Skeletal muscle tissue (tissue), 4 donors: Measurements from ENCODE around the gene CD2. TPM values are rescaled to one million over a fixed set of nuclear protein-coding genes. Genes with fewer than 3 reads are reported as not detected.

ENCODE experiments used
- H3K27ac ChIP-seq: one replicate; pipeline ENCODE4 v1.7.0; 2013; ENCODE audit warnings: mild to moderate bottlenecking, low read depth, low read length, inconsistent platforms
- H3K27me3 ChIP-seq, 3 donors: one replicate each; pipeline ENCODE4 v1.7.0; 2013; ENCODE audit warnings: low read length in 3 of 3; ENCODE audit not compliant: control insufficient read depth in 3 of 3, insufficient read depth in 3 of 3
- H3K36me3 ChIP-seq, 3 donors: one replicate each; pipeline ENCODE4 v1.7.0; 2013; ENCODE audit warnings: low read length in 3 of 3; ENCODE audit not compliant: control insufficient read depth in 3 of 3, insufficient read depth in 3 of 3
- H3K4me1 ChIP-seq, 3 donors: one replicate each; pipeline ENCODE4 v1.7.0; 2013; ENCODE audit warnings: low read length in 3 of 3, mild to moderate bottlenecking in 3 of 3; ENCODE audit not compliant: control insufficient read depth in 3 of 3, insufficient read depth in 3 of 3
- H3K4me3 ChIP-seq, 3 donors: one replicate each; pipeline ENCODE4 v1.7.0; 2013; ENCODE audit warnings: low read length in 3 of 3
- H3K9ac ChIP-seq, 3 donors: one replicate each; pipeline ENCODE4 v1.7.0; 2013; ENCODE audit warnings: low read length in 3 of 3, mild to moderate bottlenecking in 3 of 3, moderate library complexity in 2 of 3, low read depth in 1 of 3
- H3K9me3 ChIP-seq, 3 donors: one replicate each; pipeline ENCODE4 v1.7.0; 2013; ENCODE audit warnings: low read length in 3 of 3; ENCODE audit not compliant: control insufficient read depth in 3 of 3
- total RNA-seq: library from RNA; depleted of rRNA; stranded (reverse); fragments of >200 nt; gene quantifications from one replicate; pipeline ENCODE4 v1.2.3, GENCODE V29; 2014
- donor health status: Osteomylitis.

Gene CD2
- total RNA-seq, 1 donor from 2014 or later, result under 0.01 TPM

- H3K9ac ChIP-seq, result no peak overlapping the region
Measured at GRCh38 chr1:116716391-116716790, 37.8 kb upstream of the CD2 start.

DNA sequence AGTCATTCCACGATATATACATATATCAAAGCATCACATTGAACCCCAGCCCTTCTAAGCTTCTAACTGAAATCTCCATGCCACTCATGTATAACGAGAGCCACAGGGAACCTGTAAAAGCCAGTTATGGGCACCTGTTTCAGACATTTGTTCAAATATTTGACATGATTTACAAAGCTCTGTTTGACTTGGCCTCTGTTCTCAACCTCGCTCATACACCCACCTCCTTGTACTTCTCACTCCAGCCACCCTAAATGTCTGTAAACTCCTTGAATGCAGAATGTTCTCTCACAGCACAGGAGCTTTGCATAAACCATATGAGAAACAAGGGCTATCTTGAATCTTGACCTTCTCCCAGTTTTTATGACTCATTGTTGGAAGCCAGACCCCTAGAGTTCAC lies 36.9 kb upstream of the CD2 start:
- Histone ChIP-seq H3K4me3 (no peak overlapping the region), H3K27me3 (no peaks in the 10 kb centered on the region)

More at GRCh38 chr1:116716391-116716790, 37.8 kb upstream of the CD2 start:
- no peak overlapping the region for H3K4me3 ChIP-seq
- no peaks in the 10 kb centered on the region for H3K9me3 ChIP-seq
- no peaks in the 10 kb centered on the region for H3K4me1 ChIP-seq
- H3K27me3 ChIP-seq, result no peaks in the 10 kb centered on the region
- no peaks in the 10 kb centered on the region for H3K36me3 ChIP-seq
- no peak overlapping the region for H3K27ac ChIP-seq

GRCh38 chr1:116720364-116721038 lies 33.7 kb upstream of the CD2 start:
- no peak overlapping the region for H3K27ac ChIP-seq
- no peak overlapping the region for H3K9ac ChIP-seq
- no peak overlapping the region for H3K4me3 ChIP-seq
- H3K9me3 ChIP-seq, result no peaks in the 10 kb centered on the region
- H3K4me1 ChIP-seq, result no peaks in the 10 kb centered on the region
- H3K36me3 ChIP-seq, result no peaks in the 10 kb centered on the region
- no peaks in the 10 kb centered on the region for H3K27me3 ChIP-seq

More for the DNA sequence above, 36.9 kb upstream of the CD2 start:
- Histone ChIP-seq H3K9me3 (no peaks in the 10 kb centered on the region), H3K27ac (no peak overlapping the region), H3K36me3 (no peaks in the 10 kb centered on the region), H3K9ac (no peak overlapping the region), H3K4me1 (no peaks in the 10 kb centered on the region)

- Histone ChIP-seq H3K27me3 (no peaks in the 10 kb centered on the region), H3K4me1 (no peaks in the 10 kb centered on the region), H3K27ac (no peak overlapping the region), H3K4me3 (no peak overlapping the region), H3K9ac (no peak overlapping the region), H3K36me3 (no peaks in the 10 kb centered on the region), H3K9me3 (no peaks in the 10 kb centered on the region)
Measured at GRCh38 chr1:116721039-116721405, 33.2 kb upstream of the CD2 start.

DNA sequence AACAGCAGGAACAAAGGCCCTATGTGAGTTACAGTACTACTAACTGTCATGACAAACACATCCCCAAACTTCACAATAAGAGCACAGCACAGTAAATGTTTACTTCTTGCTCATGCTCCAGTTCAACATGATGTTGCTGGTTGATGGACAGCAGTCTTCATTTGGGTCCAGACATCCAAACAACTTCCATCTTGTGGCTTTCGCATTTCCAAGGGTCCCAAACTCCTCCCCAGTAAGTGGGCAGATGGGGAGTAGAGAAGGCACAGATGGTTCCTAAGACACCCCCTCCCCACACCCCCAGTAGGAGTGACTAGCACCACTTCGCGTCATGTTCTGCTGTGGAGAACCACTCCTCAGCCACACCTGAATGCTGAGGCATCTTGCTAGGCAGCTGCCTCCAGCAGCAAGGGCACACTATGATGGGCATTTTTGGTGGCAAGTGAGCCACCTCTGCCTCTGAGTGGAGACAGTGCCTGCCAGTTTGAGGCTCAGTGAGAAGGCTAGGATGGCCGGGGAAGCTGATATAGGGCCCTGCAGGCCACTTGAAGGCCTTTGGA lies 32.7 kb upstream of the CD2 start:
- H3K27me3 ChIP-seq, result no peaks in the 10 kb centered on the region
- H3K4me1 ChIP-seq, result no peaks in the 10 kb centered on the region
- no peak overlapping the region for H3K9ac ChIP-seq
- no peak overlapping the region for H3K4me3 ChIP-seq
- no peaks in the 10 kb centered on the region for H3K36me3 ChIP-seq
- no peaks in the 10 kb centered on the region for H3K9me3 ChIP-seq
- H3K27ac ChIP-seq, result no peak overlapping the region

DNA sequence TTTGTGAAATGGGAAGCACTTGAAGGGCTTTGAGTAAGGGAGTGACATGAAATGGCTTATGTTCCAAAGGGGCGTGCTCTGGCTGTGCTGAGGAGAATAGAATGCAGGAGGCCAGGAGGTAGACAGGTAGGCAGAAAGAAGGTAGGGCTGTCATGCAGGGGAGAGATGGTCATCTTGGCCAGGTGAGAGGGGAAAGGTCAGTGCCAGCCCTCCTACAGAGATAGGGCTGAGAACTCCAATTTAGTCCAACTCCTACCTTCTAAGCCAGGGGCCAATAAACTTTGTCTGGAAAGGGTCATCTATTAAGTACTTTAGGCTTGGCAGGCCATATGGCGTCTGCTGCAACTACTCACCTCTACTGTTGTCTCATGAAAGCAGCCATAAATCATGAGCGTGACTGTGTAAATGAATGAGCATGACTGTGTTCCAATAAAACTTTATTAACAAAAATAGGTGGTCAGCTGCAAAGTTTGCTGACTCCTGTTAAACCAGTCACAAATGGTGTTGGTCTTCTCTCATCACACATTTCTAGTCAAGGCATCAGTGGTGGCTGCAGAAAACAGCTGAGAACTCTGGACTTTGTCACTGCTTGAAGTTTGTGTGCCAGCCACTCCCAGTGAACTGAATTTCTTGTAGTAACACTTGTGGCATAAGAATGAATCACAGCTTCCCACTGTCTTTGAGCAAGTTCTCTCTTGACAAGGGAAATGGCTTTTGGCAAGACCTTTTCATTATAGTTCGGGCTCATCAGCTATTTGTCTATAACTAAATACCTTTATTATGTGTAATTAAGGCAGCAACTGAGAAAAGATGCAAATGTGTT lies 32.0 kb upstream of the CD2 start:
- H3K9me3 ChIP-seq, result no peaks in the 10 kb centered on the region
- H3K4me1 ChIP-seq, result no peaks in the 10 kb centered on the region
- H3K4me3 ChIP-seq, result no peak overlapping the region
- H3K36me3 ChIP-seq, result no peaks in the 10 kb centered on the region
- no peak overlapping the region for H3K27ac ChIP-seq
- no peaks in the 10 kb centered on the region for H3K27me3 ChIP-seq
- H3K9ac ChIP-seq, result no peak overlapping the region

- Histone ChIP-seq H3K27ac (no peak overlapping the region), H3K9ac (no peak overlapping the region), H3K9me3 (no peaks in the 10 kb centered on the region), H3K4me1 (no peaks in the 10 kb centered on the region), H3K36me3 (no peaks in the 10 kb centered on the region), H3K4me3 (no peak overlapping the region), H3K27me3 (peaks cover 0 to 4% (median 0%) of the 10 kb centered on the region in 3 donors)
Measured at GRCh38 chr1:116724765-116725375, 29.4 kb upstream of the CD2 start.

DNA sequence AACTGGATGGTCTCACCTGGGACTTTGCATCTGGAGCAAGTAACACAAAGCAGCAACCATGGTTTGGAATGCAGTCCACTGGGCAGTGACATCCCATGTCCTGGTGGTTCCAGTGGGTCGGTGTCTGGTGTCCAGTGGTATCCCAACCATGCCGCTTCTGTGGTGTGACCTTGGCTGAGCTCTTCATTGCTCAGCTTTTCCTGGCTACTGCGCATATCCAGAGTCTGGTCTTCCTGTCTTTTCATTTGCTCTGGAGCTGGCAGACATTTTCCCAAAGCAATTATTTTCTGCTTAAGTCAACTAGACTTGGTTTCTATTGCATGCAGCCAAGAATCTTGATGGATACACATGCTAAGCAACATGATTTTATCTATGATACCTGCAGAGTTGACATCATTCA lies 28.4 kb upstream of the CD2 start:
- Histone ChIP-seq H3K4me3 (no peak overlapping the region), H3K4me1 (no peaks in the 10 kb centered on the region), H3K9me3 (no peaks in the 10 kb centered on the region), H3K36me3 (no peaks in the 10 kb centered on the region), H3K9ac (no peak overlapping the region), H3K27me3 (peaks cover 0 to 4% (median 0%) of the 10 kb centered on the region in 3 donors), H3K27ac (no peak overlapping the region)

GRCh38 chr1:116726872-116727820 lies 27.1 kb upstream of the CD2 start:
- H3K9me3 ChIP-seq, result no peaks in the 10 kb centered on the region
- no peaks in the 10 kb centered on the region for H3K4me1 ChIP-seq
- no peaks in the 10 kb centered on the region for H3K36me3 ChIP-seq
- peaks cover 0 to 4% (median 0%) of the 10 kb centered on the region in 3 donors for H3K27me3 ChIP-seq
- H3K4me3 ChIP-seq, result no peak overlapping the region
- H3K27ac ChIP-seq, result no peak overlapping the region
- H3K9ac ChIP-seq, result no peak overlapping the region
